ENCODE measurements around the gene KRTCAP2. TPM values are rescaled to one million over a fixed set of nuclear protein-coding genes. Genes with fewer than 3 reads are reported as not detected.

KRTCAP2 gene
- 51.1 TPM for total RNA-seq

DNA sequence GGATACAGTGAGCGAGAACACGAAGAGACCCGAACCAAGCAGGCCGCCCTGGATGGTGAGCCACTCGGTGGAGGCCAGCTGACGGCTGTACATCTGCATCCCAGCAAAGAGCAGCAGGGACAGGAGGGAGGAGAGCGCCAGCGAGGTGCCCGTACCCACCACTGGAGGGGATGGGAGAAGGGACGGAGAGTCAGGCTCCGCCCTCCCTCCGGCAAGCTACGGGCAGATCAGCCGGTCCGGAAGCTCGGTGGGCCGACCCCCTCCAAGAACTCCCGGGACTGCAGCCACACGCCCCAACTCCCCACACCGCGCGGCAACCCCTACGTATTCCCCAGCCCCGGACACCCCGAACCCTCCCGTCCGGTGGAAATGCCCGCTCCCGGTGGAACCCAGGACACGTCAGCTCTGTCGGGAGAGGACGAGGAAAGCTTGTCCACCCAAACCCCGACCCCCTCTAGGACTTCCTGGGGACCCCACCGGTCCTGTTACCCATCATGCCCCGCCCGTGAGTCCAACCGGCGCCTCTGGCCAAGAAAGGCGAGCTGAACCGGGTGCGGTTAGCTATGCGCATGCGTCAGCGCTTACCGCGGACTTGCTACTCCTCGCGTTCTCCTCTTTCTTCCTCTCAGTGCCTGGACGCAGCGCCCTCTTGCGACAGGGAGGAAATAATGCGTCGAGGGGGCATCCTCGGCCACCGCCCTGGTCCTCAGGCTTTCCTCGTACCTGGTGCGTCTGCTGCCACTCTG is at the start of gene KRTCAP2:
Gene KRTCAP2, minus strand, starts transcription at position 573 of the 746 bp plus-strand sequence. Its CDS starts 80 bp downstream, at position 493.

DNA sequence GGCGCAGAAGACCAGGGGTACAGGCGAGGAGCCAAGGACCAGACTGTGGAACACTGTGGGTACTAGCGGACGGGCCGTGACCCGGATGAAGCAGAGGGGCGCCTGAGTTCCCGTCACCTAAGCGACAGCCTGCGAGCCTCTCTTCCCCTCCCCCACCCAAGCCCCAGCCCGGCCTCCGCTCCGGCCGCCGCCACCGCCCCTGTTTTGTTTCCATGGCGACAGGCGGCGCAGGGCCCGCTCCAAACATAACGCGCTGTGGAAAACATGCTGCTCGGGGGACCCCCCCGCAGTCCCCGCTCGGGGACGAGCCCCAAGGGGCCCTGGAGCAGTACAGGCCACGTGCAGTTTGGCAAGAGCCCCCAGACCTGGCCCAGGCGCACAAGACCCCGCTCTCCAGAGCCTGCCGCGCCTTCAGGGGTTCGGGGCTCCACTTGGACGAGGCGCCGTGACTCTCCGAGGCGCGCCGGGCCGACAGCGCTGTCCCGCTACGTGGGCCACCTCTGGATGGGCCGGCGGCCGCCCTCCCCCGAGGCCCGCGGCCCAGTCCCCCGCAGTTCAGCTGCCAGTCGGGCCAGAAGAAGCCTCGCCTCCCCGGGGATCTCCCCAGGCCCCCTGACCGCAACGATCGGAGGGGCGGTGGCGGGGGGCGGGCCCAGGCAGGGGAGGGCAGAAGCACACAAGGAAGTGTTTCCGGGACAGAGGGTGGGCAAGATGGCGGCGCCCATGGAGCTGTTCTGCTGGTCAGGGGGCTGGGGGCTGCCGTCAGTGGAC is 35.6 kb upstream of the KRTCAP2 start, which contains the start of gene MTX1:
Gene MTX1, plus strand, starts transcription at position 155 of the 771 bp plus-strand sequence. Its CDS starts 110 bp downstream, at position 265.

DNA sequence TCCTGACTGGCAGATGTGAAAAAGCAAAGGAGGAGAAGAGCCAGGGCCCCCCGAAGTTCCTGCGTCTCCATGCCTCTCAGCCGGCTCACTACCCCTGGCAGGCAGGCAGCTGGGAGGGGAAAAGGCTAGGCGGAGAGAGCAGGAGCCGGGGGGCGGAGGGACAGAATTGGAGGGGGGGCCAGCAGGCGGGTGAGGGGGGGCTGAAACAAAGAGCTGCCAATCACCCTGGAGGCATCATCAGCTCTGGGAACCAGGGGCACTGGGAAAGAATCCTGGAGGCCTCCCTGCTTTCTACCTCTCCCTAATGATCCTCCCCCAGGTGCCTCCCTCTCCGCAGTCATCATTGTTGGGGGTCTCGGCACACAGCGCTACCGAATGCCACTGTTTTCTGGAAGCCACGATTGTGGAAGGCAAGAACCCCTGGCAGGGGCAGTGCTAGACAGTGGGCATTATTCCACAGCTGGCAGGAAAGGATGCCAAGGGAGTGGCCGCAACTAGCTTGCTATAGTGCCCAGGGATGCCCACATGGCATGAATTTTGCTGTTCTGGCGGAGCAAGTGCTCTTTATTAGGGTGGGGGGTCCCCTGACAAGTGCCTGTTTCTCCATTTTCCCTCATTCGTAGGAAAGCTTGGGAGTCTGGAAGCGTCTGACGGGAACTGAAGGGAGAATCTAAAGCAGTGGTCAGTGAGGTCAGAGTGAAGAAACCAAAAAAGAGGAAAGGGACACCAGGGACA is 34.9 kb upstream of the KRTCAP2 start, which contains the start of gene THBS3:
Gene THBS3, minus strand, starts transcription at position 92 of the 735 bp plus-strand sequence. Its CDS starts 21 bp downstream, at position 71.

DNA sequence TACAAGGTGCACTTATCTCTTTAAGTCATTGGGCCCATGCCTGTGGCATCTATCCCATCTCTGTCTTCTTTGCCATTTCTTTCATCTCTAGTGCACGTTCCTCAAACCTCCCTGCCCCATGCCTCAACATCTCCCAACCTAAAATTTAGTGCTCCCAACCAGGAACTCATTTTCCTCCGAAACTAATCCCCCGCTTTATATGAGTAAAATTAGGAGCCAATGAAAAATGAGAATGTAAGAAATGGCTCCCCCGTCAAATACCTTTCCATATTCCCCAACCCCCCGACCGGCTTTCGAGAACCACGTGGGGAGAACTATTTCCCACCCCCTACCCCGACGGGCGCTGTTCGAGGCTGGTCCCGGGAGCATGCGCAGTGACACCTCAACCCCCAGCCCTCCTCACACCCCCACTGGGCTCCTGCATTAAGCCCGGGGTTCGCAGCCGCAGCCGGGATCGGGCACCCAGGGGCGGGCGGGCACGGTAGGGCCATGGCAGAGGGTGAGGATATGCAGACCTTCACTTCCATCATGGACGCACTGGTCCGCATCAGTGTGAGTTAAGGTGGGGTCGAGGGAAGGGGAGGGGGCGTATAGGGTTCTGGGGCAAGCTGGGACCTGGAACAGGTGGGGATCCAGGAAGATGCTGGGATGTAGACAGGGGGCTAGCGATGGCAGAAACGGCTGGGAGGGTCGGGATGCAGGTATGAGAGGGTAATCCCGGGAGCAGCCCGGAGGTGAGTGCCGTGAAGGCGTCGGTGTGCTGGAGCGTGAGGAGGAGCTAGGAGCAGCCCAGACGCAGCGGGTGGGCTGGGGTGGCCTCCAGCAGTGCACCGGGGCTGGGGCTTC is 597 bp upstream of the KRTCAP2 start, which contains the start of gene TRIM46:
Gene TRIM46, plus strand, starts transcription at position 372 of the 846 bp plus-strand sequence. Its CDS starts 118 bp downstream, at position 490.

DNA sequence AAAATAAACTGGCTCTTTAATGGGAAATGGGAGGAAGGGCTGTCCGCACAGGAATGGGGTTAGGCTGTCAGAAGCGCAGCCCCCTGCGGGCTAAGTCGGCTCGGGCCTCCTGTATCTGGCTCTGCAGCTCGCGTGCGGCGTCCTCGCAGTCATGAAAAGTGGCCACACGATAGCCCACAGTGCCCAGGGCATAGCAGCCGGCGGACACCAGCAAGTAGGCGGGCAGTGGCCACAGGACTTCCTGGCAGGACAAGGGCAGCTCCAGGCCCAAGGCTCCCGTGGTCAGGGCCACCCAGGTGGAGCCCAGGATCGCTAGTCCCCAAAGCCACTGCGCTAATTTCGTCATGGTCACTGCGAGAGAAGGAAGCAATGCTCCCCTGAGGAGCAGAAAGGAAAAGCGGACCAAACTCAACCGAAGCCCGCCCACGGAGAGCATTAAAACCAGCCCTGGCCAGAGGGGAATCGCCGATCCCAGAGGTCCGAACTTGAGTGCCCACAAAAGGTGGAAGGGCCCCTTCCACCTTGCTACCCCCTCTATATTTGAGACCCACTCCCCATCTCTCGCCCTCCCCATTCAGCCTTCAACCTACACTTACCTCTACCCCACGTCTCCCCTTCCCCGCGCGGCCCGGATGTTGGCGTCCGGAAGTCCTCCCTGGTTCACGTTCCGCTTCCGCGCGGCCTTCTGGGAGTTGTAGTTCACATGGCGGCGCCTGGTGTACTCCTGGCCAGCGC is 33.0 kb downstream of the KRTCAP2 start, which contains the start of gene DPM3:
Gene DPM3, minus strand, starts transcription at position 637 of the 735 bp plus-strand sequence. Its CDS starts 291 bp downstream, at position 346.

DNA sequence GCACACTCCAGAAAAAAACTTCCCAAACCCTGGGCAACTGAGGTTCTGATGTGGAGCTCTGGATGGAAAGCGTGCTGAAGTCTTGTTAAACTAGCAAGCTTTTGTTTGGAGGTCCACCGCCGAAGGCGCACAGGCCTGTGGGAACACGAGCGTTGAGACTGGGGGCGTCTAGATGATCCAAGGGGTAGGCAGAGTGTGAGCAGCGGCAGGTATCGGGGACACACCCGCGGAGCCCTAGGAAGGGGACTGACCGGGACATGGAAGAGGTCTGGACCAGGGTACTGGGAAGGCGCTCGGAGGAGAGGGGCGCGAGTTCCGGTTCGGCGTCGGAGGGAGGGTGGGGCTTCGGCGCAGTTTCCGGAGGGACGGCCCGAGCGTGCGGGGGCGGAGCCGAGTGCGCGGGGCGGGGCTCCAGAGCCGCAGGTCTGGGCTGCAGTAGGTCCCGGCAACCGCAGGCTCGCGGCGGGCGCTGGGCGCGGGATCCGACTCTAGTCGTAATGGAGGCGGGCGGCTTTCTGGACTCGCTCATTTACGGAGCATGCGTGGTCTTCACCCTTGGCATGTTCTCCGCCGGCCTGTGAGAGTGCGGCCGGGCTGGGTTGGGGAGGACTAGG is 37.6 kb downstream of the KRTCAP2 start, which contains the start of gene SLC50A1:
Gene SLC50A1, plus strand, starts transcription at position 438 of the 614 bp plus-strand sequence. Its CDS starts 60 bp downstream, at position 498.

DNA sequence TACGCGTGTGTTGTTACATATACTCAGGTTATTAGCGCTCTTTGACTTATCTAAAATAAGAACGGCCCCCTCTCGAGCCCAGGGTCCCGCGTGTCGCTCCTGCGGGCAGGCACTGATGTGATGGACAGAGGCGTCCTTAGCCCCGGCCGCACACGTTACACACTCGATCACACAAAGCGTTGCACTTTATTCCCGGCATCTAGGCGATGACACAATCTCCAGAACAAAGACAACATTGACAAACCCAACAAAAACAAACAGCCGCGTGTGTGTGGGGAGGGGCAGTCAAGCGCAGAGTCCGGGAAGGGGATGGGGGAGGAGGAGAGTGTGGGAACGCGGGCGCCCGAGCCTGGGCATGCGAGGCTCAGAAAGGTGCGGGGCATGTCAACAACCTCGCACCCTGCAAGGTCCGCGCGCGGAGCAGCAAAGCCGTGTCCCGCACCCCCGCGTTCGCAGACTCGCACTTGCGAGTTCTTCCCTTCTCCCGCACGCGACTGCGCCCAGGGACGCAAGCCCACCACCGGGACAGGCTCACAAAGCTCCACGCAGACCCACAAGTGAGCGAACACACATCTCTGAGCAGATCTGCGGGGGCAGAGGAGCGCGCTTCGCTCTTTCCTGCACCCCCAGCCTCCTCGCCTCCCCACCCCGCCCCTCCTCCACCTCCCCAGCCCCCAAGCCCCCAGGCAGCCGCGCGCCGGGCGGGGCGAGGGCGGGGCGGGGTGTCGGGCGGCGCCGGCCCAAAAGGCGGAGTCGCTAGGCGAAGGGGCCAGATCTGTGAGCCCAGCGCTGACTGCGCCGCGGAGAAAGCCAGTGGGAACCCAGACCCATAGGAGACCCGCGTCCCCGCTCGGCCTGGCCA is 45.8 kb downstream of the KRTCAP2 start, which contains the start of gene EFNA1:
Gene EFNA1, plus strand, starts transcription at position 772 of the 862 bp plus-strand sequence. CDS start 102 bp downstream, outside the sequence.

Other genes with a start within 250 kb of the KRTCAP2 start
- gene PMVK, start 236.6 kb downstream of the KRTCAP2 start, total RNA-seq: 17.9 TPM
- gene PBXIP1, start 217.2 kb downstream of the KRTCAP2 start, total RNA-seq: 118 TPM
- 20.3 TPM for gene PYGO2, start 211.5 kb downstream of the KRTCAP2 start, total RNA-seq
- 58.2 TPM for gene SHC1, start 202.6 kb downstream of the KRTCAP2 start, total RNA-seq
- 27.9 TPM for gene CKS1B, start 198.6 kb downstream of the KRTCAP2 start, total RNA-seq
- 21.3 TPM for gene FLAD1, start 190.0 kb downstream of the KRTCAP2 start, total RNA-seq
- 6.0 TPM for gene LENEP, start 179.7 kb downstream of the KRTCAP2 start, total RNA-seq
- 14.0 TPM for gene ZBTB7B, start 170.5 kb downstream of the KRTCAP2 start, total RNA-seq
- 0.49 TPM for gene DCST2, start 139.5 kb downstream of the KRTCAP2 start, total RNA-seq
- not detected for gene DCST1, start 139.5 kb downstream of the KRTCAP2 start, total RNA-seq
- 49.4 TPM for gene ADAM15, start 122.0 kb downstream of the KRTCAP2 start, total RNA-seq
- gene EFNA4, start 109.6 kb downstream of the KRTCAP2 start, total RNA-seq: 2.9 TPM
- gene EFNA3, start 94.5 kb downstream of the KRTCAP2 start, total RNA-seq: 5.8 TPM
- 26.9 TPM for gene EFNA1, start 45.4 kb downstream of the KRTCAP2 start, total RNA-seq
- gene SLC50A1, start 37.5 kb downstream of the KRTCAP2 start, total RNA-seq: 15.6 TPM
- gene DPM3, start 32.8 kb downstream of the KRTCAP2 start, total RNA-seq: 39.4 TPM
- gene TRIM46, start 545 bp upstream of the KRTCAP2 start, total RNA-seq: 5.7 TPM
- 50.7 TPM for gene THBS3, start 34.6 kb upstream of the KRTCAP2 start, total RNA-seq
- gene MTX1, start 35.4 kb upstream of the KRTCAP2 start, total RNA-seq: 18.3 TPM
- 9.5 TPM for gene ENTREP3, start 82.2 kb upstream of the KRTCAP2 start, total RNA-seq
- 33.2 TPM for gene SCAMP3, start 89.1 kb upstream of the KRTCAP2 start, total RNA-seq
- gene CLK2, start 100.2 kb upstream of the KRTCAP2 start, total RNA-seq: 49.3 TPM
- 7.4 TPM for gene HCN3, start 104.2 kb upstream of the KRTCAP2 start, total RNA-seq
- 1.0 TPM for gene PKLR, start 128.1 kb upstream of the KRTCAP2 start, total RNA-seq
- gene FDPS, start 135.6 kb upstream of the KRTCAP2 start, total RNA-seq: 92.3 TPM
- 26.6 TPM for gene RUSC1, start 147.6 kb upstream of the KRTCAP2 start, total RNA-seq

All from camera-type eye (tissue), 1 donor.